Measurements from ENCODE around the gene ATP1A3.
A peak's percentile ranks its signal among the peaks of the same experiment; 100 is the strongest.

Gene ATP1A3

GRCh38 chr19:41926763-41927496 is 67.1 kb downstream of the ATP1A3 start:
- DNase-seq, result no peak
- H2BK12ac ChIP-seq (ENCODE audit: low read length in 2 of 2), result no peak overlapping the region
- no peak overlapping the region for H3K27ac ChIP-seq (ENCODE audit: low read length, poor library complexity, severe bottlenecking)
- no peak overlapping the region for H3K9ac ChIP-seq (ENCODE audit: low read length)
- H3K4me1 ChIP-seq (ENCODE audit: control insufficient read depth, insufficient read depth, low read depth, low read length), result peaks cover 15% of the 10 kb centered on the region
- H3K9me3 ChIP-seq (ENCODE audit: control insufficient read depth, low read length), result peaks cover 6% of the 10 kb centered on the region
- no peak overlapping the region for H3K4me2 ChIP-seq (ENCODE audit: low read length, poor library complexity, severe bottlenecking)
- no peak overlapping the region for H3K4ac ChIP-seq (ENCODE audit: low read depth in 1 of 2, low read length in 2 of 2)
- no peak overlapping the region for H2BK5ac ChIP-seq (ENCODE audit: low read depth, low read length, poor library complexity, severe bottlenecking)
- WGBS, result 50% methylated on average over 16 of the region's 16 CpGs
- H3K14ac ChIP-seq (ENCODE audit: low read length in 2 of 2), result no peak overlapping the region
- no peak overlapping the region for H3K18ac ChIP-seq (ENCODE audit: low read depth in 1 of 2, low read length in 2 of 2)
- H3K36me3 ChIP-seq (ENCODE audit: control insufficient read depth in 1 of 2, insufficient read depth in 2 of 2, low read depth in 1 of 2, low read length in 2 of 2), result no peaks in the 10 kb centered on the region
- no peak overlapping the region for H3K23ac ChIP-seq (ENCODE audit: low read length in 2 of 2)
- no peaks in the 10 kb centered on the region for H3K79me1 ChIP-seq (replicated peaks; ENCODE audit: low read length, poor library complexity, severe bottlenecking)
- peaks cover 86 to 88% of the 10 kb centered on the region in 2 experiments for H3K27me3 ChIP-seq (ENCODE audit: control insufficient read depth in 1 of 2, insufficient read depth in 1 of 2, low read length in 2 of 2)
- H2AK5ac ChIP-seq (ENCODE audit: low read length, severe bottlenecking), result no peak overlapping the region
- H4K91ac ChIP-seq (ENCODE audit: low read length), result no peak overlapping the region
- no peak overlapping the region for H3K4me3 ChIP-seq (ENCODE audit: insufficient read depth in 1 of 2, low read depth in 1 of 2, low read length in 2 of 2)
- no peak overlapping the region for H2BK120ac ChIP-seq (ENCODE audit: low read depth, low read length)
- H2BK15ac ChIP-seq (ENCODE audit: low read depth, poor library complexity, severe bottlenecking), result no peak overlapping the region
- no peak overlapping the region for H2AFZ ChIP-seq (ENCODE audit: low read depth, low read length)
- no peak overlapping the region for H4K8ac ChIP-seq (ENCODE audit: low read length)

GRCh38 chr19:41926028-41926762 is 67.8 kb downstream of the ATP1A3 start:
- no peak overlapping the region for H2BK15ac ChIP-seq (ENCODE audit: low read depth, poor library complexity, severe bottlenecking)
- peak overlapping the region in 1 of 2 experiments; percentile 14 for H3K14ac ChIP-seq (ENCODE audit: low read length in 2 of 2)
- H2BK5ac ChIP-seq (ENCODE audit: low read depth, low read length, poor library complexity, severe bottlenecking), result no peak overlapping the region
- H4K91ac ChIP-seq (ENCODE audit: low read length), result no peak overlapping the region
- H3K27me3 ChIP-seq (ENCODE audit: control insufficient read depth in 1 of 2, insufficient read depth in 1 of 2, low read length in 2 of 2), result peaks cover 84 to 88% of the 10 kb centered on the region in 2 experiments
- H3K4me3 ChIP-seq (ENCODE audit: insufficient read depth in 1 of 2, low read depth in 1 of 2, low read length in 2 of 2), result peak overlapping the region in 1 of 2 experiments; percentile 8
- no peak overlapping the region for H2AFZ ChIP-seq (ENCODE audit: low read depth, low read length)
- H4K8ac ChIP-seq (ENCODE audit: low read length), result no peak overlapping the region
- no peak overlapping the region for H2AK5ac ChIP-seq (ENCODE audit: low read length, severe bottlenecking)
- no peak overlapping the region for H3K23ac ChIP-seq (ENCODE audit: low read length in 2 of 2)
- no peak for DNase-seq
- H3K79me1 ChIP-seq (replicated peaks; ENCODE audit: low read length, poor library complexity, severe bottlenecking), result no peaks in the 10 kb centered on the region
- peaks cover 6% of the 10 kb centered on the region for H3K9me3 ChIP-seq (ENCODE audit: control insufficient read depth, low read length)
- no peak overlapping the region for H3K4me2 ChIP-seq (ENCODE audit: low read length, poor library complexity, severe bottlenecking)
- peaks cover 14% of the 10 kb centered on the region for H3K4me1 ChIP-seq (ENCODE audit: control insufficient read depth, insufficient read depth, low read depth, low read length)
- no peak overlapping the region for H2BK12ac ChIP-seq (ENCODE audit: low read length in 2 of 2)
- no peak overlapping the region for H3K27ac ChIP-seq (ENCODE audit: low read length, poor library complexity, severe bottlenecking)
- no peak overlapping the region for H3K9ac ChIP-seq (ENCODE audit: low read length)
- no peak overlapping the region for H3K18ac ChIP-seq (ENCODE audit: low read depth in 1 of 2, low read length in 2 of 2)
- H2BK120ac ChIP-seq (ENCODE audit: low read depth, low read length), result no peak overlapping the region
- H3K4ac ChIP-seq (ENCODE audit: low read depth in 1 of 2, low read length in 2 of 2), result no peak overlapping the region
- H3K36me3 ChIP-seq (ENCODE audit: control insufficient read depth in 1 of 2, insufficient read depth in 2 of 2, low read depth in 1 of 2, low read length in 2 of 2), result no peaks in the 10 kb centered on the region
- WGBS, result 19% methylated on average over 26 of the region's 27 CpGs

- H2BK5ac ChIP-seq (ENCODE audit: low read depth, low read length, poor library complexity, severe bottlenecking), result no peak overlapping the region
- H3K14ac ChIP-seq (ENCODE audit: low read length in 2 of 2), result no peak overlapping the region
- 40% methylated on average over 7 of the region's 7 CpGs for WGBS
- H3K4me3 ChIP-seq (ENCODE audit: insufficient read depth in 1 of 2, low read depth in 1 of 2, low read length in 2 of 2), result no peak overlapping the region
- peaks cover 84 to 88% of the 10 kb centered on the region in 2 experiments for H3K27me3 ChIP-seq (ENCODE audit: control insufficient read depth in 1 of 2, insufficient read depth in 1 of 2, low read length in 2 of 2)
- H4K91ac ChIP-seq (ENCODE audit: low read length), result no peak overlapping the region
- H3K9ac ChIP-seq (ENCODE audit: low read length), result no peak overlapping the region
- H3K79me1 ChIP-seq (replicated peaks; ENCODE audit: low read length, poor library complexity, severe bottlenecking), result no peaks in the 10 kb centered on the region
- H2AFZ ChIP-seq (ENCODE audit: low read depth, low read length), result no peak overlapping the region
- no peak for DNase-seq
- H3K4me2 ChIP-seq (ENCODE audit: low read length, poor library complexity, severe bottlenecking), result no peak overlapping the region
- H2AK5ac ChIP-seq (ENCODE audit: low read length, severe bottlenecking), result no peak overlapping the region
- H3K4me1 ChIP-seq (ENCODE audit: control insufficient read depth, insufficient read depth, low read depth, low read length), result peaks cover 13% of the 10 kb centered on the region
- H3K9me3 ChIP-seq (ENCODE audit: control insufficient read depth, low read length), result peaks cover 6% of the 10 kb centered on the region
- no peak overlapping the region for H3K23ac ChIP-seq (ENCODE audit: low read length in 2 of 2)
- no peaks in the 10 kb centered on the region for H3K36me3 ChIP-seq (ENCODE audit: control insufficient read depth in 1 of 2, insufficient read depth in 2 of 2, low read depth in 1 of 2, low read length in 2 of 2)
- H3K27ac ChIP-seq (ENCODE audit: low read length, poor library complexity, severe bottlenecking), result no peak overlapping the region
- no peak overlapping the region for H2BK15ac ChIP-seq (ENCODE audit: low read depth, poor library complexity, severe bottlenecking)
- H2BK12ac ChIP-seq (ENCODE audit: low read length in 2 of 2), result no peak overlapping the region
- H4K8ac ChIP-seq (ENCODE audit: low read length), result no peak overlapping the region
- no peak overlapping the region for H3K4ac ChIP-seq (ENCODE audit: low read depth in 1 of 2, low read length in 2 of 2)
- H2BK120ac ChIP-seq (ENCODE audit: low read depth, low read length), result no peak overlapping the region
- no peak overlapping the region for H3K18ac ChIP-seq (ENCODE audit: low read depth in 1 of 2, low read length in 2 of 2)
Measured at GRCh38 chr19:41925208-41926003, 68.6 kb downstream of the ATP1A3 start.
